K562 (cell line): ENCODE results near the gene RRAD. TPM values are rescaled to one million over a fixed set of nuclear protein-coding genes. Genes with fewer than 3 reads are reported as not detected.

Experiments
- ATAC-seq: fragments of 200-7000 bp; cut with Tn5 transposase; 3 replicates; pipeline ENCODE4 v1.9.1; 2020; ENCODE audit warnings: moderate library complexity
- BruUV-seq: library from RNA; stranded (reverse); fragments of 400-500 nt; replicated peaks from 2 replicates; lab custom pipeline; 2021; lab: Mats Ljungman, UMichigan
- CTCF ChIA-PET: fragments of 300-600 bp; formaldehyde crosslinking; extraction: SDS; loops from one replicate; lab custom pipeline; 2021; ENCODE audit warnings: low intra/inter-chr PET ratio; lab: Yijun Ruan, JAX
- POLR2A ChIA-PET: fragments of 300-600, 350-650 bp; sonication (Branson Sonifier 250); formaldehyde crosslinking; extraction: SDS; loops from one replicate; lab custom pipeline; 2021; ENCODE audit warnings: antibody characterized with exemption, inconsistent platforms; lab: Yijun Ruan, JAX
- DNase-seq, 4 experiments: peaks; one replicate each; pipeline versions ENCODE4 v3.0.0 to v3.0.0-alpha.2; 2011 to 2018; ENCODE audit warnings: low spot score in 3 of 4, mixed read lengths in 3 of 4; ENCODE audit errors: extremely low read depth in 1 of 4
- FAIRE-seq: peaks from 2 replicates; lab custom pipeline; 2011; peaks lifted over from hg19 to GRCh38; lab: Jason Lieb, UNC
- H2AFZ ChIP-seq: 2 replicates; pipeline ENCODE4 v1.6.0; 2011; ENCODE audit warnings: low read depth, low read length, control low read depth, inconsistent platforms
- H3K27ac ChIP-seq: fragments of 200-600 bp; 3 replicates; pipeline ENCODE4 v1.8.0; 2011; ENCODE audit warnings: low read depth, mild to moderate bottlenecking, control low read depth, inconsistent platforms, low read length, moderate library complexity, mixed read lengths; ENCODE audit errors: extremely low read depth
- H3K27me3 ChIP-seq, 2 experiments: fragments of 300-600 bp in 1 of 2; 2 replicates in 1 of 2; 3 replicates in 1 of 2; pipeline versions ENCODE4 v1.6.0 to v1.8.0; 2011; ENCODE audit warnings: inconsistent platforms in 2 of 2, low read length in 2 of 2, mild to moderate bottlenecking in 1 of 2, mixed read lengths in 1 of 2, moderate library complexity in 1 of 2; ENCODE audit not compliant: control insufficient read depth in 2 of 2, insufficient read depth in 2 of 2
- H3K36me3 ChIP-seq: fragments of 300-600 bp; 3 replicates; pipeline ENCODE4 v1.8.0; 2011; ENCODE audit warnings: mild to moderate bottlenecking, low read length, inconsistent platforms; ENCODE audit not compliant: control insufficient read depth, insufficient read depth
- H3K4me1 ChIP-seq, 2 experiments: fragments of 200-600 bp in 1 of 2; replicated peaks in 1 of 2; 2 replicates in 1 of 2; 3 replicates in 1 of 2; pipeline versions ENCODE4 v1.5.1 to v1.8.0; 2011; ENCODE audit warnings: inconsistent platforms in 2 of 2, low read length in 2 of 2, mild to moderate bottlenecking in 1 of 2, mixed read lengths in 1 of 2, moderate library complexity in 1 of 2; ENCODE audit not compliant: control insufficient read depth in 2 of 2, insufficient read depth in 2 of 2
- H3K4me2 ChIP-seq: 2 replicates; pipeline ENCODE4 v1.6.1; 2011; ENCODE audit warnings: low read length, control low read depth, inconsistent platforms, mixed read lengths; ENCODE audit not compliant: insufficient read depth
- H3K4me3 ChIP-seq: fragments of 200-600 bp; sonication (generic), shearing (Covaris generic); 2 replicates; pipeline ENCODE4 v1.5.1; 2016; ENCODE audit warnings: control low read depth, inconsistent platforms
- H3K79me2 ChIP-seq: fragments of 200-600 bp; 3 replicates; pipeline ENCODE4 v1.8.0; 2011; ENCODE audit warnings: low read length, inconsistent platforms; ENCODE audit not compliant: control insufficient read depth, insufficient read depth
- H3K9ac ChIP-seq, 2 experiments: 2 replicates each; pipeline versions ENCODE4 v1.6.0 to v1.6.1; 2011; ENCODE audit warnings: low read depth in 2 of 2, low read length in 2 of 2, control low read depth in 1 of 2, inconsistent platforms in 1 of 2, mild to moderate bottlenecking in 1 of 2, mixed read lengths in 1 of 2; ENCODE audit not compliant: insufficient read depth in 1 of 2
- H3K9me1 ChIP-seq: one replicate; pipeline ENCODE4 v1.6.0; 2011; ENCODE audit warnings: inconsistent platforms, mild to moderate bottlenecking, low read length, moderate library complexity; ENCODE audit not compliant: control insufficient read depth, insufficient read depth
- H3K9me3 ChIP-seq: replicated peaks from 2 replicates; pipeline ENCODE4 v1.5.1; 2011; ENCODE audit warnings: low read depth, low read length, inconsistent platforms; ENCODE audit not compliant: control insufficient read depth, insufficient read depth
- H4K20me1 ChIP-seq: replicated peaks from 2 replicates; pipeline ENCODE4 v1.6.1; 2011; ENCODE audit warnings: low read length, inconsistent platforms, mixed read lengths; ENCODE audit not compliant: control insufficient read depth, insufficient read depth
- ATF7 ChIP-seq: fragments of 450-650 bp; IDR thresholded peaks from 2 replicates; pipeline ENCODE4 v1.7.1; 2014; ENCODE audit warnings: mild to moderate bottlenecking, moderate library complexity
- CBX3 ChIP-seq, 2 experiments: IDR thresholded peaks; 1 replicate in 1 of 2; 2 replicates in 1 of 2; pipeline ENCODE4 v1.6.1; 2012; ENCODE audit warnings: inconsistent platforms in 2 of 2, low read length in 2 of 2, borderline replicate concordance in 1 of 2, control low read depth in 1 of 2
- CXXC5 ChIP-seq: fragments of 250-450 bp; sonication (Bioruptor Pico); IDR thresholded peaks from 2 replicates; pipeline ENCODE4 v1.8.0; 2022; ENCODE audit warnings: inconsistent platforms, mild to moderate bottlenecking, moderate library complexity
- GABPA ChIP-seq: fragments of 200-800 bp; sonication (Bioruptor generic); conservative IDR thresholded peaks from 2 replicates; pipeline ENCODE4 v1.6.1; 2016; ENCODE audit warnings: low read depth, missing genetic modification characterization, missing compliant biosample characterization
- GATAD2A ChIP-seq: fragments of 450-650 bp; IDR thresholded peaks from 2 replicates; pipeline ENCODE4 v1.6.1; 2017
- NFIC ChIP-seq: fragments of 450-650 bp; IDR thresholded peaks from 2 replicates; pipeline ENCODE4 v1.6.1; 2017; ENCODE audit warnings: mild to moderate bottlenecking, inconsistent platforms
- SREBF1 ChIP-seq: fragments of 150-350 bp; IDR thresholded peaks from 2 replicates; pipeline ENCODE4 v1.6.1; 2014; ENCODE audit warnings: antibody characterized with exemption, low read depth, low read length, borderline replicate concordance
- ZNF354B ChIP-seq: fragments of 250-450 bp; sonication (Bioruptor Pico); IDR thresholded peaks from 2 replicates; pipeline ENCODE4 v1.4.0; 2020
- ZNF436 ChIP-seq: fragments of 250-450, 450-650 bp; sonication (Bioruptor Pico); formaldehyde crosslinking; IDR thresholded peaks from 2 replicates; pipeline ENCODE4 v1.7.0; 2020; ENCODE audit warnings: mild to moderate bottlenecking
- WGBS: fragments of 100-300 bp; shearing (Covaris generic); methylation state at CpG from one replicate; pipeline ENCODE4 v1.1.6; 2016; ENCODE audit warnings: low coverage, mixed read lengths; ENCODE audit not compliant: insufficient coverage; ENCODE audit errors: missing lambda C conversion rate; 5-methylcytosine and 5-hydroxymethylcytosine counted together
- in situ Hi-C: fragments of 300-500 bp; cut with MboI; formaldehyde crosslinking; loops from 4 replicates; pipeline ENCODE4 v1.15.0; 2018; ENCODE audit warnings: inconsistent platforms, mixed read lengths
- intact Hi-C: fragments of 100-400 bp; cut with micrococcal nuclease; formaldehyde crosslinking; loops from 2 replicates; pipeline ENCODE4 v1.14.2; 2022
- polyA plus RNA-seq, 8 experiments: library from polyadenylated mRNA; depleted of rRNA in 4 of 8; stranded (reverse) in 5 of 8; unstranded in 3 of 8; fragments of >200 nt; fragmentation: Nextera tagmentation in 2 of 8; fragmentation: Illumina TruSeq in 1 of 8; extraction: Ambion mirVana in 2 of 8; extraction: Trizol in 1 of 8; gene quantifications; 2 replicates each; pipeline versions ENCODE4 v1.2.1 to v1.2.3, GENCODE V29; 2011 to 2014; ENCODE audit warnings: inconsistent platforms in 1 of 8, missing spikeins in 1 of 8
- total RNA-seq, 7 experiments: library from RNA; depleted of rRNA in 6 of 7; stranded (reverse); fragments of >200 nt in 6 of 7; fragmentation: Illumina TruSeq in 2 of 7; extraction: Trizol in 2 of 7; gene quantifications; 2 replicates each; pipeline versions ENCODE4 v1.2.1 to v1.2.3, GENCODE V29; 2011 to 2021; ENCODE audit warnings: low replicate concordance in 1 of 7
- TF ChIP-seq, protein P1 (sequence below), 2 experiments: IDR thresholded peaks; 2 replicates each; pipeline ENCODE4 v1.6.1; 2011; ENCODE audit warnings: borderline replicate concordance in 1 of 2, control low read depth in 1 of 2, low read depth in 1 of 2, low read length in 1 of 2, mild to moderate bottlenecking in 1 of 2, mixed read lengths in 1 of 2, moderate library complexity in 1 of 2; ENCODE audit not compliant: insufficient read depth in 1 of 2, insufficient read length in 1 of 2, poor library complexity in 1 of 2, severe bottlenecking in 1 of 2; ENCODE audit errors: extremely low read depth in 1 of 2
- TF ChIP-seq, protein P2 (sequence below), 2 experiments: fragments of 450-650 bp; formaldehyde crosslinking in 1 of 2; IDR thresholded peaks; 2 replicates each; pipeline versions ENCODE4 v1.4.0 to v1.6.1; 2014 to 2020; ENCODE audit warnings: mild to moderate bottlenecking in 2 of 2, borderline replicate concordance in 1 of 2, low read depth in 1 of 2

Gene RRAD
- total and polyA plus RNA-seq, 9 of the 15 experiments (the other 6 are each of a cell fraction or from before 2014, with no cell fraction given) = 0.09 to 0.20 (median 0.13) TPM; not detected in 5

DNA sequence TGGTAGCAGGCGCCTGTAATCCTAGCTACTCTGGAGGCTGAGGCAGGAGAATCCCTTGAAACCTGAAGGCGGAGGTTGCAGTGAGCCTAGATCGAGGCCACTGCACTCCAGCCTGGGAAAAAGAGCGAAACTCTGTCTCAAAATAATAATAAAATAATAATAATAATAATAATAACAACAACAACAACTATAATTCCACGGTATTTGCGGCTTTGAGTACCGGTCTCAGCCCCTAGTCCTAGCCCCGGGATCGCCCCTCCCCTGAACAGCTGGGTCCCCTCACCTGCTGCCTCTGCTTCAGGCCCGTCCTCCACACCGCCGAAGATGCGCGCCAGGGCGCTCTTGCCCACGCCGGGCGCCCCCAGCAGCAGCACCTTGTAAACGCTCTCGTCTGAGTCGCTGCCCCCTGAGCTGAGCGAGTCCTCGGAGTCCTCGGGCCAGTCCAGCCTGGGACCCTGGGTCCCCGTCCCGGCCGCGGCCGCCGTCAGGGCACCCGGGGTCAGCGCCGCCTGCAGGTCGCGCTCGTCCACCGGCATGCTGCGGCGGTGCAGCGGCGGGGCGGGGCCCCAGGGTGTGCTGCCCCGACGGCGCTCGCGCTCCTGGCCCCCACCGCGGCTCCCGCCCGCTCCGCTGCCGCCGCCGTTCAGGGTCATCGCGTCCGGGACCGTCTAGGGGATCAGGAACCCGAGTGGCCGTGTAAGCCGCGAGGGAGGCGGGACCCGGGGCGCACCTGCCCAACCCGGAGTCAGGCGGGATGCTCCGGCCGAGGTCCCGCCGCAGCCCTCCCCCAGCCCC is 611 bp downstream of the RRAD start:
- Histone ChIP-seq H3K4me2 (peak overlapping the region; percentile 68), H3K9me3 (no peaks in the 10 kb centered on the region), H3K79me2 (no peaks in the 10 kb centered on the region), H3K4me3 (peak overlapping the region; percentile 32), H3K27me3 (peaks cover 4 to 45% of the 10 kb centered on the region in 2 experiments; a peak in 2 of 5 replicates), H3K27ac (no peak overlapping the region), H3K36me3 (no peaks in the 10 kb centered on the region), H4K20me1 (no peaks in the 10 kb centered on the region; the same call in 1 of the 2 replicates), H3K4me1 (peaks cover 0 to 31% of the 10 kb centered on the region in 2 experiments; a peak in 3 of 5 replicates), H3K9me1 (no peaks in the 10 kb centered on the region), H3K9ac (peak overlapping the region in 1 of 2 experiments; percentile 85; a peak in 2 of 4 replicates), H2AFZ (peak overlapping the region; percentile 86)
- DNase-seq (peak; percentile 62 to 92 (median 88)), ATAC-seq (peak; percentile 93), FAIRE-seq (no peak)
- ChIA-PET CTCF (interaction anchor here (1.1 to 1.5 kb wide), 3 partner anchors 10 to 29 kb away, joined by 3 to 10 read pairs (median 5); no protein-coding TSS in a partner anchor), POLR2A (no interaction called here)
- BruUV-seq = no TSS peak
- in situ Hi-C loops = no loop called here
- intact Hi-C loops = loop anchor here (5.0 kb wide), 1 partner anchor 517 kb away; no protein-coding TSS in a partner anchor
- 16% methylated on average over 55 of the region's 72 CpGs for WGBS
- TF ChIP-seq ATF7 (peak; percentile 41; the same call in 1 of the 2 replicates), GATAD2A (no peak), SREBF1 (no peak), CBX3 (IDR thresholded peaks at IDR 0.05; ENCODE audit: borderline replicate concordance in 1 of 2, low read length in 2 of 2) (no peak), ZNF354B (CRISPR knock-in tag) (no peak), NFIC (peak; percentile 62), CXXC5 (CRISPR knock-in tag) (peak; percentile 80), GABPA (no peak), ZNF436 (CRISPR knock-in tag) (no peak)
- TF ChIP-seq, protein P1, sequence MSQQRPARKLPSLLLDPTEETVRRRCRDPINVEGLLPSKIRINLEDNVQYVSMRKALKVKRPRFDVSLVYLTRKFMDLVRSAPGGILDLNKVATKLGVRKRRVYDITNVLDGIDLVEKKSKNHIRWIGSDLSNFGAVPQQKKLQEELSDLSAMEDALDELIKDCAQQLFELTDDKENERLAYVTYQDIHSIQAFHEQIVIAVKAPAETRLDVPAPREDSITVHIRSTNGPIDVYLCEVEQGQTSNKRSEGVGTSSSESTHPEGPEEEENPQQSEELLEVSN (IDR thresholded peaks at IDR 0.05; ENCODE audit: borderline replicate concordance in 1 of 2, extremely low read depth in 1 of 2, insufficient read depth in 1 of 2, insufficient read length in 1 of 2, low read depth in 1 of 2, low read length in 1 of 2, poor library complexity in 1 of 2, severe bottlenecking in 1 of 2) = peak in 1 of 2 experiments; percentile 49
- TF ChIP-seq, protein P2, sequence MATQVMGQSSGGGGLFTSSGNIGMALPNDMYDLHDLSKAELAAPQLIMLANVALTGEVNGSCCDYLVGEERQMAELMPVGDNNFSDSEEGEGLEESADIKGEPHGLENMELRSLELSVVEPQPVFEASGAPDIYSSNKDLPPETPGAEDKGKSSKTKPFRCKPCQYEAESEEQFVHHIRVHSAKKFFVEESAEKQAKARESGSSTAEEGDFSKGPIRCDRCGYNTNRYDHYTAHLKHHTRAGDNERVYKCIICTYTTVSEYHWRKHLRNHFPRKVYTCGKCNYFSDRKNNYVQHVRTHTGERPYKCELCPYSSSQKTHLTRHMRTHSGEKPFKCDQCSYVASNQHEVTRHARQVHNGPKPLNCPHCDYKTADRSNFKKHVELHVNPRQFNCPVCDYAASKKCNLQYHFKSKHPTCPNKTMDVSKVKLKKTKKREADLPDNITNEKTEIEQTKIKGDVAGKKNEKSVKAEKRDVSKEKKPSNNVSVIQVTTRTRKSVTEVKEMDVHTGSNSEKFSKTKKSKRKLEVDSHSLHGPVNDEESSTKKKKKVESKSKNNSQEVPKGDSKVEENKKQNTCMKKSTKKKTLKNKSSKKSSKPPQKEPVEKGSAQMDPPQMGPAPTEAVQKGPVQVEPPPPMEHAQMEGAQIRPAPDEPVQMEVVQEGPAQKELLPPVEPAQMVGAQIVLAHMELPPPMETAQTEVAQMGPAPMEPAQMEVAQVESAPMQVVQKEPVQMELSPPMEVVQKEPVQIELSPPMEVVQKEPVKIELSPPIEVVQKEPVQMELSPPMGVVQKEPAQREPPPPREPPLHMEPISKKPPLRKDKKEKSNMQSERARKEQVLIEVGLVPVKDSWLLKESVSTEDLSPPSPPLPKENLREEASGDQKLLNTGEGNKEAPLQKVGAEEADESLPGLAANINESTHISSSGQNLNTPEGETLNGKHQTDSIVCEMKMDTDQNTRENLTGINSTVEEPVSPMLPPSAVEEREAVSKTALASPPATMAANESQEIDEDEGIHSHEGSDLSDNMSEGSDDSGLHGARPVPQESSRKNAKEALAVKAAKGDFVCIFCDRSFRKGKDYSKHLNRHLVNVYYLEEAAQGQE (IDR thresholded peaks at IDR 0.05; ENCODE audit: borderline replicate concordance) = peak; percentile 53
- TF ChIP-seq, protein P2 (CRISPR knock-in tag; IDR thresholded peaks at IDR 0.05; ENCODE audit: low read depth) = 0 out of 2 replicates have a peak, but pooled peaks have one; percentile 48
